SK-N-SH (cell line): Measurements from ENCODE around the gene EPHA3. TPM values are rescaled to one million over a fixed set of nuclear protein-coding genes. Genes with fewer than 3 reads are reported as not detected.

ENCODE experiments used
- CTCF ChIA-PET: fragments of 300-600, 350-600 bp; formaldehyde crosslinking; extraction: SDS; loops from one replicate; lab custom pipeline; 2021; lab: Yijun Ruan, JAX
- POLR2A ChIA-PET: fragments of 350-600 bp; sonication (Branson Sonifier 250); formaldehyde crosslinking; extraction: SDS; loops from one replicate; lab custom pipeline; 2020; ENCODE audit warnings: antibody characterized with exemption, inconsistent platforms; lab: Yijun Ruan, JAX
- DNase-seq: peaks from one replicate; pipeline ENCODE4 v3.0.0; 2012
- H2AFZ ChIP-seq: fragments of 200-600 bp; sonication (generic); 2 replicates; pipeline ENCODE4 v1.8.1; 2016; ENCODE audit warnings: antibody characterized with exemption, mild to moderate bottlenecking, low read depth
- H3F3A ChIP-seq: fragments of 200-600 bp; sonication (generic); replicated peaks from 2 replicates; pipeline ENCODE3; 2016; ENCODE audit warnings: antibody characterized with exemption, mild to moderate bottlenecking; ENCODE audit not compliant: insufficient read depth
- H3K27ac ChIP-seq, 2 experiments: fragments of 200-500 bp in 1 of 2; fragments of 200-600 bp in 1 of 2; sonication (Bioruptor generic) in 1 of 2; sonication (generic), shearing (Covaris generic) in 1 of 2; 2 replicates each; pipeline versions ENCODE4 v1.5.1 to v1.6.1; 2014 to 2016; ENCODE audit warnings: low read depth in 2 of 2, inconsistent platforms in 1 of 2, low read length in 1 of 2, mild to moderate bottlenecking in 1 of 2, mixed read lengths in 1 of 2
- H3K27me3 ChIP-seq: fragments of 200-600 bp; sonication (generic), shearing (Covaris generic); 2 replicates; pipeline ENCODE4 v1.6.1; 2016; ENCODE audit warnings: mixed run types; ENCODE audit not compliant: insufficient read depth
- H3K36me3 ChIP-seq, 2 experiments: fragments of 200-500 bp in 1 of 2; fragments of 200-600 bp in 1 of 2; sonication (Bioruptor generic) in 1 of 2; sonication (generic) in 1 of 2; replicated peaks in 1 of 2; 2 replicates each; pipeline versions ENCODE3 to v1.5.1; 2014 to 2016; ENCODE audit warnings: low read length in 1 of 2, mild to moderate bottlenecking in 1 of 2; ENCODE audit not compliant: insufficient read depth in 2 of 2, control insufficient read depth in 1 of 2
- H3K4me1 ChIP-seq, 2 experiments: fragments of 200-500 bp in 1 of 2; fragments of 200-600 bp in 1 of 2; sonication (Bioruptor generic) in 1 of 2; sonication (generic), shearing (Covaris generic) in 1 of 2; 2 replicates each; pipeline versions ENCODE4 v1.5.1 to v1.6.1; 2014 to 2016; ENCODE audit warnings: low read depth in 1 of 2, low read length in 1 of 2, mixed run types in 1 of 2; ENCODE audit not compliant: insufficient read depth in 2 of 2, control insufficient read depth in 1 of 2
- H3K4me2 ChIP-seq: fragments of 200-600 bp; sonication (generic), shearing (Covaris generic); 2 replicates; pipeline ENCODE4 v1.6.1; 2017; ENCODE audit warnings: mixed run types
- H3K4me3 ChIP-seq, 2 experiments: fragments of 200-500 bp in 1 of 2; fragments of 200-600 bp in 1 of 2; sonication (Bioruptor generic) in 1 of 2; sonication (generic), shearing (Covaris generic) in 1 of 2; 2 replicates each; pipeline versions ENCODE4 v1.5.1 to v1.8.1; 2014 to 2016; ENCODE audit warnings: low read depth in 2 of 2, inconsistent platforms in 1 of 2, low read length in 1 of 2, mild to moderate bottlenecking in 1 of 2, mixed read lengths in 1 of 2, moderate library complexity in 1 of 2
- H3K79me2 ChIP-seq: fragments of 200-600 bp; sonication (generic); 2 replicates; pipeline ENCODE4 v1.8.1; 2017; ENCODE audit warnings: mild to moderate bottlenecking; ENCODE audit not compliant: insufficient read depth
- H3K9ac ChIP-seq: fragments of 200-600 bp; sonication (generic); 2 replicates; pipeline ENCODE4 v1.6.1; 2017; ENCODE audit warnings: mixed run types
- H3K9me2 ChIP-seq: fragments of 200-600 bp; sonication (generic); 2 replicates; pipeline ENCODE4 v1.6.1; 2017; ENCODE audit warnings: mixed run types
- H3K9me3 ChIP-seq: fragments of 200-600 bp; sonication (generic); 2 replicates; pipeline ENCODE4 v1.6.1; 2017; ENCODE audit warnings: mixed run types, mild to moderate bottlenecking, moderate library complexity
- H4K20me1 ChIP-seq: fragments of 200-600 bp; sonication (generic); 2 replicates; pipeline ENCODE4 v1.6.1; 2017; ENCODE audit warnings: mild to moderate bottlenecking, mixed run types; ENCODE audit not compliant: insufficient read depth
- ELF1 ChIP-seq: IDR thresholded peaks from 2 replicates; pipeline ENCODE4 v1.4.0; 2012
- EZH2phosphoT487 ChIP-seq: fragments of 200-600 bp; sonication (generic); IDR thresholded peaks from 2 replicates; pipeline ENCODE4 v1.6.1; 2017; ENCODE audit warnings: low read depth, mixed run types, mild to moderate bottlenecking, antibody characterized with exemption, moderate library complexity, borderline replicate concordance
- FOXJ3 ChIP-seq: sonication (generic); formaldehyde crosslinking; IDR thresholded peaks from 2 replicates; pipeline ENCODE4 v1.5.1; 2020; ENCODE audit warnings: mild to moderate bottlenecking, missing genetic modification reagents
- GATA2 ChIP-seq: sonication (generic); formaldehyde crosslinking; IDR thresholded peaks from 2 replicates; pipeline ENCODE4 v1.5.0; 2020; ENCODE audit warnings: mild to moderate bottlenecking, missing genetic modification reagents
- IRF3 ChIP-seq: fragments of 150-350 bp; IDR thresholded peaks from 2 replicates; pipeline ENCODE4 v1.6.1; 2016; ENCODE audit warnings: mild to moderate bottlenecking, low read depth, low read length
- JUND ChIP-seq: IDR thresholded peaks from 2 replicates; pipeline ENCODE4 v1.4.0; 2012
- MAX ChIP-seq: IDR thresholded peaks from 2 replicates; pipeline ENCODE4 v1.4.0; 2012; ENCODE audit warnings: low read depth
- NFIC ChIP-seq: IDR thresholded peaks from 2 replicates; pipeline ENCODE4 v1.4.0; 2012; ENCODE audit warnings: borderline replicate concordance
- POLR2AphosphoS5 ChIP-seq: IDR thresholded peaks from 2 replicates; pipeline ENCODE4 v1.6.1; 2012; ENCODE audit warnings: low read depth, low read length
- RCOR1 ChIP-seq: fragments of 150-350 bp; IDR thresholded peaks from 2 replicates; pipeline ENCODE4 v1.6.1; 2017; ENCODE audit warnings: antibody characterized with exemption, low read length
- RFX5 ChIP-seq: IDR thresholded peaks from 2 replicates; pipeline ENCODE4 v1.6.1; 2012; ENCODE audit warnings: mild to moderate bottlenecking, improper control_type of control experiment, low read length
- RXRA ChIP-seq: IDR thresholded peaks from 2 replicates; pipeline ENCODE4 v1.4.0; 2012; ENCODE audit warnings: low read depth, mild to moderate bottlenecking, borderline replicate concordance
- SMC3 ChIP-seq: IDR thresholded peaks from 2 replicates; pipeline ENCODE4 v1.6.1; 2012; ENCODE audit warnings: low read depth, low read length, improper control_type of control experiment
- TEAD4 ChIP-seq: IDR thresholded peaks from 2 replicates; pipeline ENCODE4 v1.4.0; 2012; ENCODE audit warnings: mild to moderate bottlenecking, borderline replicate concordance; ENCODE audit not compliant: insufficient read depth
- USF2 ChIP-seq: fragments of 150-350 bp; IDR thresholded peaks from 2 replicates; pipeline ENCODE4 v1.6.1; 2017; ENCODE audit warnings: antibody characterized with exemption, low read length, low read depth, borderline replicate concordance
- WGBS: methylation state at CpG from one replicate; pipeline ENCODE4 v1.1.6; 2017; ENCODE audit warnings: low lambda C conversion rate; 5-methylcytosine and 5-hydroxymethylcytosine counted together
- polyA plus RNA-seq, 3 experiments: library from polyadenylated mRNA; depleted of rRNA; stranded (reverse); fragments of >200 nt; gene quantifications; 2 replicates each; pipeline ENCODE4 v1.2.3, GENCODE V29; 2012
- TF ChIP-seq, protein P1 (sequence below): IDR thresholded peaks from 2 replicates; pipeline ENCODE4 v1.4.0; 2012; ENCODE audit warnings: low read depth, borderline replicate concordance
- TF ChIP-seq, protein P2 (sequence below): IDR thresholded peaks from 2 replicates; pipeline ENCODE4; 2012

The EPHA3 gene
- polyA plus RNA-seq, 1 of the 3 experiments (the other 2 are of a cell fraction): not detected

GRCh38 chr3:89392991-89393390 lies 285.6 kb downstream of the EPHA3 start (continued):
- TF ChIP-seq ELF1 (no peak), JUND (no peak), GATA2 (CRISPR knock-in tag) (no peak), RFX5 (no peak), FOXJ3 (CRISPR knock-in tag) (no peak)
- TF ChIP-seq, protein P1, sequence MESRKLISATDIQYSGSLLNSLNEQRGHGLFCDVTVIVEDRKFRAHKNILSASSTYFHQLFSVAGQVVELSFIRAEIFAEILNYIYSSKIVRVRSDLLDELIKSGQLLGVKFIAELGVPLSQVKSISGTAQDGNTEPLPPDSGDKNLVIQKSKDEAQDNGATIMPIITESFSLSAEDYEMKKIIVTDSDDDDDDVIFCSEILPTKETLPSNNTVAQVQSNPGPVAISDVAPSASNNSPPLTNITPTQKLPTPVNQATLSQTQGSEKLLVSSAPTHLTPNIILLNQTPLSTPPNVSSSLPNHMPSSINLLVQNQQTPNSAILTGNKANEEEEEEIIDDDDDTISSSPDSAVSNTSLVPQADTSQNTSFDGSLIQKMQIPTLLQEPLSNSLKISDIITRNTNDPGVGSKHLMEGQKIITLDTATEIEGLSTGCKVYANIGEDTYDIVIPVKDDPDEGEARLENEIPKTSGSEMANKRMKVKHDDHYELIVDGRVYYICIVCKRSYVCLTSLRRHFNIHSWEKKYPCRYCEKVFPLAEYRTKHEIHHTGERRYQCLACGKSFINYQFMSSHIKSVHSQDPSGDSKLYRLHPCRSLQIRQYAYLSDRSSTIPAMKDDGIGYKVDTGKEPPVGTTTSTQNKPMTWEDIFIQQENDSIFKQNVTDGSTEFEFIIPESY: no peak

DNA sequence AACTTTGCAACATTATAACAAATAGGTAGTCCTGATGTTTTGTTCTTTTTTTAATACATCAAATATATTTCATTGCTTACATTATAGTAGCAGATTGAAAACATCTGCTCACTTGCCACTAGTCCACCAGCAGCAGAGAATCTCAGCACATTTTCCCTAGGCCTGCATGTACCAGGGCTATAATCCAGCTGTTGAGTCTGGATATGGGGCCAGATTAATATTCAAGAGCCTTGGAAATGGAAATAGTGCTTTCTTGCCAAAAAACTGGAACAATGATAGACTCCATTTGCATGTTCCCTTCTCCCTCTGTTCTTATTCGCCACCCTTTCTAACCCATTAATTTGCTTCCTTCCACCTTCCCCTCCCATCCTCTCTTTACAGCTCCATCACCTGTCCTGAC lies 288.0 kb downstream of the EPHA3 start:
- no peak for DNase-seq
- no peak overlapping the region for H3K27ac ChIP-seq
- no peak for TF ChIP-seq MAX
- TF ChIP-seq POLR2AphosphoS5: no peak
- TF ChIP-seq, protein P2, sequence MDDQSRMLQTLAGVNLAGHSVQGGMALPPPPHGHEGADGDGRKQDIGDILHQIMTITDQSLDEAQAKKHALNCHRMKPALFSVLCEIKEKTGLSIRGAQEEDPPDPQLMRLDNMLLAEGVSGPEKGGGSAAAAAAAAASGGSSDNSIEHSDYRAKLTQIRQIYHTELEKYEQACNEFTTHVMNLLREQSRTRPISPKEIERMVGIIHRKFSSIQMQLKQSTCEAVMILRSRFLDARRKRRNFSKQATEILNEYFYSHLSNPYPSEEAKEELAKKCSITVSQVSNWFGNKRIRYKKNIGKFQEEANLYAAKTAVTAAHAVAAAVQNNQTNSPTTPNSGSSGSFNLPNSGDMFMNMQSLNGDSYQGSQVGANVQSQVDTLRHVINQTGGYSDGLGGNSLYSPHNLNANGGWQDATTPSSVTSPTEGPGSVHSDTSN: no peak
- TF ChIP-seq RXRA: no peak
- no peak for TF ChIP-seq NFIC
- no peak for TF ChIP-seq SMC3
- TF ChIP-seq FOXJ3 (CRISPR knock-in tag): no peak
- no peak for TF ChIP-seq RFX5
- TF ChIP-seq, all 33 proteins: peak for 0
- H3K4me3 ChIP-seq: no peak overlapping the region
- no peak overlapping the region for H3K9ac ChIP-seq
- no peaks in the 10 kb centered on the region for H4K20me1 ChIP-seq
- H3K27me3 ChIP-seq: no peaks in the 10 kb centered on the region
- WGBS: 0% methylated on average over 1 of the region's 1 CpG
- ChIA-PET POLR2A (no interaction called here), CTCF (no interaction called here)
- no peaks in the 10 kb centered on the region for H3K9me3 ChIP-seq
- H3K4me1 ChIP-seq: no peaks in the 10 kb centered on the region
- H3F3A ChIP-seq: no peaks in the 10 kb centered on the region
- no peaks in the 10 kb centered on the region for H3K36me3 ChIP-seq
- H3K4me2 ChIP-seq: no peak overlapping the region
- H3K79me2 ChIP-seq: no peaks in the 10 kb centered on the region
- no peaks in the 10 kb centered on the region for H3K9me2 ChIP-seq
- H2AFZ ChIP-seq: no peak overlapping the region

DNA sequence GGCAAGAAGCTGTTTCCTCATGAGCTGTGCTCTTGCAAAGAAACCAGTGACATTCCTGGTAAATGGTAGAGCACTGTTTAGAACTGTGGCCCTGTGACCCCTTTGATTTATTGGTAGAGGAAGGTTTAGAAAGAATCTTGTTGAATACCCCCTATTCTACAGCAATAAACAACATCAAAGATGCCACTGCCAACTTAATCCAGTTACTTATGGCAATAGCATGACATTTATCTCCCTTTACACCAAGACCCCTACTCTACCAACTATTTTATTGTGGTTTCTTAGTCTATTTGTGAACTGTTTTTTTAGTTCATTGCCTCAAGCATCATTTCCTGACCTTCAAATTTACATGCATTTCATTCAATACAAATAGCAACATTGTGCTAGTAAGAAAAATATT lies 288.6 kb downstream of the EPHA3 start:
- DNase-seq: no peak
- H3K9ac ChIP-seq: no peak overlapping the region
- H3K27me3 ChIP-seq: no peaks in the 10 kb centered on the region
- no peaks in the 10 kb centered on the region for H3F3A ChIP-seq
- H3K9me3 ChIP-seq: no peaks in the 10 kb centered on the region
- CTCF ChIA-PET: no interaction called here
- no peaks in the 10 kb centered on the region for H3K36me3 ChIP-seq
- no peak overlapping the region for H3K4me2 ChIP-seq
- POLR2A ChIA-PET: no interaction called here
- H3K9me2 ChIP-seq: no peaks in the 10 kb centered on the region
- no peaks in the 10 kb centered on the region for H3K79me2 ChIP-seq
- H2AFZ ChIP-seq: no peak overlapping the region
- no peak overlapping the region for H3K4me3 ChIP-seq
- H4K20me1 ChIP-seq: no peaks in the 10 kb centered on the region
- H3K27ac ChIP-seq: no peak overlapping the region
- no peaks in the 10 kb centered on the region for H3K4me1 ChIP-seq
- TF ChIP-seq TEAD4 (no peak), IRF3 (no peak), JUND (no peak), SMC3 (no peak), POLR2AphosphoS5 (no peak), NFIC (no peak), FOXJ3 (CRISPR knock-in tag) (no peak), RCOR1 (no peak), RFX5 (no peak), EZH2phosphoT487 (no peak), ELF1 (no peak), USF2 (no peak)
